ENCODE data around the gene IVNS1ABP.
"Not testable (repeated sequence)": the region's sequence is repeated elsewhere in the genome, so short reads cannot be mapped to it uniquely, and the experiment has no call there.

IVNS1ABP gene

DNA sequence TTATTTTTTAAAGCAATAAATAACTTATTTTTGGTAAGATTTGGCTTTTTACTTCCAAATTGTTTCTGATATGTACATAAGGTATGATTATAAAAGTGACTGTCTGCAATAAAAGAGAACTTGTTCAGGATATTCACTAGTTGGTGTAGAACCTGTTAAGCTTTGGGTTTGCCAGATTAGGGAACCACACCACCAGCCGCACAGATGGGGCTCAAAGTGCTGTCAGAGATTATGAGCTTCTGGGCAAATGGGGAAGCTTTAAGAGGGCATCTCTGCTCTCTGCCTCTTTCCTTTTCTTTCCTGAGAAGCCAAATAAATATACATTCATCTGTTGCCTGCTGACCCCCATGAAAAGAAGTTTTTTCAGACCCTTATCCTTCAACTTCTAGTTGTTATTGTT, 25.4 kb downstream of the IVNS1ABP start:
- DNase-seq: no peak

DNA sequence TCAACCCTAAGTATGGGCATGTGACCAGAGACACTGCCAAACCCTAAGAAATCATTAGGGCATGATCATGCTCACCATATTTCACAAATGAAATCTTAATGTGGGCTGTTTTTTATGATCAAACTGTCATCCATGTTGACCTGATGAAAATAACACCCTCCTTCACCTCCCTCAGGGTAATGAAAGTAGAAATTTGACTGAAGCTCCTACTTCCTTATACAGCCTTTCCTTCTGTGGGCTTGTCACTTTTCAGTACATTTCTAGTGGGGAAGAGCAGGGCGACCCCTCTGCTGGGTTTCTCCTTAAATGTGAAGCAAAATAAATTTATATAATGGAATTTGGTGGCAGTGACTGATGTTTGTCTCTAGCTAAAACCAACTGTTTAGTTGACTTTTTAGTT, 25.9 kb downstream of the IVNS1ABP start:
- no peak for DNase-seq

DNA sequence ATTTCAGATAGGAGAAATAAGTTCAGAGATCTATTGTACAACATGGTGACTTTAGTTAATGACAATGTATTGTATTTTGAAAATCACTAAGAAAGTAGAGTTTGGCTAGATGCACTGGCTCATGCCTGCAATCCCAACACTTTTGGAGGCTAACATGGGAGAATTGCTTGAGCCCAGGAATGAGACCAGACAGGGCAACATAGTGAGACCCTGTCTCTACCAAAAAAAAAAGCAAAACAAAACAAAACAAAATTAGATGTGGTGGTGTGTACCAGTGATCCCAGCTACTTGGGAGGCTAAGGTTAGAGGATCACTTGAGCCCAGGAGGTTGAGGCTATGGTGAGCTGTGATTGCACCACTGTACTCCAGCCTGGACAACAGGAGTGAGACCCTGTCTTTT, 27.2 kb downstream of the IVNS1ABP start:
- no peak for DNase-seq

DNA sequence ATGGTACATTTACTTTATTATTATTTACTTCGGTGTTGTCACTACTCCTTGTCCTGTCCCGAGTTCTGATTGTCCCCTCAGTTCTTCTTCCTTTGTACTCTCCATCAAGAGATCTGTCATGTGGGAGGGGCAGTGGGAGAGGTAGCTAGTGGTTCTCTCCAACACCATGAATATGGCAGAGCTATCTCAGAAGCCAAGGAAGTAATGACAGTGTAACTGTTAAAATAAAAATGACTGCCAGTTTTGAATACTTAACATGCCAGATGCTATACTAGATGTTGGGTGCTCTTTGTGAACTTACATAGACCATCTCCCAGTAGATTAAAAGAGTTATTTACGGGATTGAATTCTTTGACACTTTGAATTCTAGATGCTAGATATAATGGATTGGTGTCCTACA, 28.6 kb downstream of the IVNS1ABP start:
- DNase-seq: no peak

DNA sequence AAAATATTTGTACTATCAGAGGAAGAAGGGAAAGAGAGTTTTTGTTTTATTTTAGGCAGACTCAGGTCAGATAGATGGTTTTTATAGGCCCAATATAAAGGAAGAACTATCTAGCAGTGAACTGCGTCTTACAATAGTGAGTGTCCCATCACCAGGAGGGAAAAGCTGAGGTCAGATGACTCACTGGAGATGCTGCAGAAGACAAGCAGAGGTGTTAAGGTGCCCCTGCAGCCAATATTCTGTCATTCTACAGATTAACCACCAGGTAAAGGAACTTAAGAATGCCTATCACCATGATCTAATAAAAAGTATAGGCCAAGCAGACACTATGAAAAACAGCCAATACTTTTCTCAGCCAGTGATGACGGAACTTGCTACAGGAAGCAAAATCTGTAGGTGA, 29.6 kb downstream of the IVNS1ABP start:
- no peak for DNase-seq

DNA sequence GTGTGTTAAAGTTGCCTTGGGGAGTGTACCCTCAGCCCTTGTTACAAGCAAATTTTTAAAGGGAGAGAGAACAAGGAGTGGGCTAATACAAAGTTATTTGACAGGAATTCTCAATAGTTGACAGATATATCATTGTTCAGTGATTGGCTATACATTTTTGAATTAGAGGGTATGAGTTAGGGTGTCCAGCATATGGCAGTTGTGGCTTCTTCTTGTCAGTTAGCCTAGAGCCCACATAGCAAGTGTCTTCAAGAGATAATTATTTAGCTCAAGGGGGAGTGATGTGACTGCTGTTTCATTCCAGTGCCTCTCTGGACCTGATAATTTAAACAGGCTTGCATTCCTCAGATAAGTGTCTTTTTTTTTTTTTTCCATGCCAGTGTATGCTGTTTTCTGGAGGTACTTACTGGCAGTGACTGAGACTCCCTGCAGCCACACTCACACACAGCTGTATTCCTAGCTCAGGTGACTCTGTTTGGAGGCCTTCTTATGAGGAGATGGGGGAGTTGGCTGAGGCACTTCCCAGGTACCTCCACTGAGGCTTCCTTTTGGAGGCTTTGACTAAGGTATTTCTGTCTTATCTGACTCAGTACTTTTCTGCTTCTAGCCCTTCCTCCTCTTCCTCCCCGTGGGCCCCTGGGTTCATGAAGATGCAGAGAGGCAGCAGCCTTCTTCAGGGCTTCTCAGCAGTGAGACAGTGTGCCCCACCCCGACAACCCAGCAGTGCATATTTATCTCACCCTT, 32.3 kb downstream of the IVNS1ABP start:
- DNase-seq: no peak

DNA sequence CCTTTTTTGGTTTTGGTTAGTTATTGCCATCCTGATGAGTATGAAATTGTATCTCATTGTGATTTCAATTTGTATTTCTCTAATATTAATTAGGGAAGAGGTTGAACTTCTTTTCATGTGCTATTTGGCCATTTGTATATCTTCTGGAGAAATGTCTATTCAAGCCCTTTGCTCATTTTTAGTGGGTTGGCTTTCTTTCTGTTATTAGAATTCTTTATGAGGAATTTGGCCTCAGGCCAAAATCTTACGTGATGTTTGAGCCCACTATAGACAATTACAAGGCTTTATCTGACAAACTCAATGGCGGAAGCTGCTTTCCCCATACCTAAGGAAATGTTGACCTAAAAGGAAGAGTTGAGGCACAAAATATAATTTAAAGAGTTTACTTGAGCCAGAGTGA, 32.9 kb downstream of the IVNS1ABP start:
- no peak for DNase-seq

DNA sequence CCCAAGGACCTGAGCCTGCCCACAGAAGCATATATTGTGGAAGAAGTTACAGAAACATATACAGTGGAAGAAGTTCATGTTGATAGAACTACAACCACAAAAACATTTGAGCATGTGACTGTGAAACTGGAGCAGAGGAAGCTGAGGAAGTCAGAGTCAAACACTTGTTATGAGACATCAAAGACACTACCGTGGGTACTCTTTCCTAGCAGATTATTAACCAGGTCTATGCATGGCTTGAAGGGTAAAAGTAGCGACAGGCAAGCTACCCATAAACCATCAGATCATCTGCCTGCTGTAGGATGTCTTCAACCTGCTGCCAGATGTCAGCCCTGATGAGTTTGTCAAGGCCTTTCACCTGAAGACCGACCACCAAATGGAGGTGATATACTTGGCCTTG, 35.8 kb downstream of the IVNS1ABP start:
- DNase-seq: no peak

DNA sequence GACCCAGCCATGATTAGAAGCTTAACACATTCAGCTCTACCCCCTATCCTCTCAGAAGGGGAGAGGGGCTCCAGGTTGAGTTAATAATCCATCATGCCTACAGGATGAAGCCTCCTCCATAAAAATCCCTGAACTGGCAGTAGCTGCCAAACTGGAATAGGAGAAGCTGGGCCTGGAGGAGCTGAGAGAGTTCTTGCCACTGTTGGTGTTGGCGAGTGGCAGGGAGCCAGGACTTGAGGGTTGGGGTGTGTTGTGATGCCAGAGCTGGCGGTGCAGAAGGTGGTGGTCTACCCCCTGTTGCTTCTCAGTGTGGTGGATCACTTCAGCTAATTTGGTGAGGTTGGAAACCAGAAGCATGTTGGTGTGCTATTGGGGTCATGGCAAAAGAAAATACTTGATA, 36.5 kb downstream of the IVNS1ABP start:
- no peak for DNase-seq

DNA sequence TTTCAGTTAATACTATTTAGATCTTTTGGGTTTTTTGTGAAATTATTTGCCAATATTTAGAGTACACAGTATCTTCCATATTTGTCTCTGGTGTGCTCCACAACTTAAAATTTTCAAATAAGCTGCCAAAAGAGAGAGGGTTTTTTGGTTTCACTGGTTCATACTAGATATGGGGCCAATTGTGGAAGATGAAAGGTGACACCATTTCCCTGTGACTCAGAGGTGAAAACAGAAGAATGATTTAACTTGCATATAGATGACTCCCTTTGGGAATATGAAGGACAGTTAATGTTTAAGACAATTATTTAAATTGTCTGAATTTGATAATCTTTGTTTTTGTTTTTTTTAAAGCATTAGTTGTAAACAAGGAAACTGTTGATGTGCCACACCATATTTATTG, 37.5 kb downstream of the IVNS1ABP start:
- DNase-seq: no peak

DNA sequence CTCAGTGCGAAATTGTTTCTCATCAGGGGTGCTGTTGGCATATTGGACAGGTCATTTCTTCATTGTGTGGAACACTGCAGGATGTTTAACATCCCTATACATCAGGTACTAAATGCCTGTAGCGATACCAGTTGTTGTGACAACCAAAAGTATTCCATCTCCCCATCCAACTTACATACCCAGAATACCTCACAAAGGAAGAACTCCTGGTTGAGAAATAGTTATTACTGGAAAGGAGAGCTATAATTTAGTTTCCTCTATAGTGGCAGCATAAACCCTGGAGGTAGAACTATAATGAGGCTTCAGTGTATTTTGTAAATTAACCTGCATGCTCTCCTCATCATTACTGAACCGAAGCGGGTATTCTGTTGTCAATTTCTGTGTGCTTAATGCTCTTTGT, 45.1 kb downstream of the IVNS1ABP start:
- DNase-seq: no peak

DNA sequence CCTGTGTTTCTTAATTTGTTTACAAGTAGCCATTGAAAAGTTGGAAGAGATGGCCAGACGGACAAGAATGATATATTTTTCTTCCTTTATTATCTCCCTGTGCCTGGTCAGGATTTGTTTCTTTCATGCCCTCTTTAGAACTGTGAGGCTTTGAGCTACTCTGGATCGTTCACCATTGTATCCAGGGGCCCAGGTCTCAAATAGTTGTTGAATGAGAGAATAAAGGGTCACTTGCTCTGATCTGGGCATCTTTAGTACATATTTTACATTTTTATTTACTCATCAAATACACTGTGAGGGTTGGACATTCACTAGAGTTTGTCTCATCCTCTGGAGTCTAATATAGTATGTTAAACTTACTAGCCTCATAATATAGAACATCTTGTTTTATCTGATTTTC, 48.7 kb downstream of the IVNS1ABP start:
- DNase-seq: no peak

DNA sequence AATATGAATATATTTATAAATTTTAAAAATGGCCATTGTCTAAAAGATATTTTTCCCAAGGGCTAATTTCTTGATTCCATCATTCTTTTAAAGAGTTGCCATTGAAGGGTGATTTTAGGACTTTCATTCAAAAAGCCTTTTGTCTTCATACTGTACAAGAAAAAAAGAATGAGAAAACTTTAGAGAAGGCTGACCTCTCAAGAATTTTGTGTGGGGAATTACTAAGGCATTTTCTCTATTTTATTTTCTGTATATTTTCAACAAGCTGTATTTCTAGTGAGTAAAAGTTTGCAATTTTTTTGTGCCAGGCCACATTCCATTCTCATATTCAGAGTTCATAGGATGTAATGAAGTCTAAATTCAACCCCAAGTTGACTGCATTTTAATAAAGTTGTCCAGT, 49.3 kb downstream of the IVNS1ABP start:
- DNase-seq: no peak

DNA sequence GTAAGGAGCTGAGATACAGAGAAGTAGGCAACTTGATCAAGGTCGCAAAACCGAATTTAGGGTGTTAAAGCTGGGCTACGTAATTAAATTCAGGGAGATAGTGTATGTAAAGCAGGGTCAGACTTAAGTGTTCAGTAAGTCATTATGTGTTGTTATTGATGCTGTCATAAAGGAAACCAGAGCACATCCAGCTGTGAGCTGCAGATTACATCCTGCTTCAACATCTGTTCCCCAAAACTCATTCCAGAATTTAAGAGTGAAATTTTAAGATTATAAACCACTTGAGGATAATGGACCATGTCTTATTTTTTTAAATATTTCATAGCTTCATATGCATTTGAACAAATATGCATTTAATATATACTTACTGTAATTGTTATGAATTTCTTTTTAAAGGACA, 49.7 kb downstream of the IVNS1ABP start:
- no peak for DNase-seq

DNA sequence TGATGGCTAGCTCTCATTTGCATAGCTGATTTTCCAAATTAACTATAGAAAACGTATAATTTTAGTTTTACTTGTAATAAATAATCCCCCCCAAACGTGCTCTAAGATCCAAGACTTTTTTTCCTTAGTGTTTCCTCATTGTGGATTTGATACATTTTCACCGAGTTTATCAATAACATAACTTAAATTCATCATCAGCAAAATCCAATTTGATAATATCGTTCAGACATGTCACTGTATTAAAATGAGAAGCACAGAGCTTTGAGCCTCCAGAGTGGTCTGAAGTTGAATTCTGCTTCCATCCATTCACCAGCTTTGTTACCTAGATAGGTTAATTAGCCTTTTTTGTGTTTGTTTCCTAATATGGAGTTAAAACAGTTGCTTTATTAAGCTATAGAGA, 51.7 kb downstream of the IVNS1ABP start:
- DNase-seq: no peak

DNA sequence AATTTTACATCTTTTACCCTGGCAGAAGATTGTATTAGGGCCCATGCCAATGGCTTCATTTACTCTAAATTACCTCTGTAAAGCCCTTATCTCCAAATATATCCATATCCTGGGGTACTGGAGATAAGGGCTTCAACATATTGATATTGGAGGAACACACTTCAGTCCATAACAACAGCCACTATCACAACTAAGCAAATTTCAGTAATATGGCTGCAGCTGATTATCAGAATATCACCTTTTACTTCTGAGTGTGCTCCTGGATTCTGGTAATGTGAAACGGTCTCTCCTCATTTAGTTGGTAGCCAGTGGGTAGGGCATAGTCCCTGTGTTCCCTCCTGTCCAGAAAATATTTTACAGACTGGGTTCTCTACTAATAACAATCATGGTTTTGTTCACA, 53.3 kb downstream of the IVNS1ABP start:
- DNase-seq: no peak

DNA sequence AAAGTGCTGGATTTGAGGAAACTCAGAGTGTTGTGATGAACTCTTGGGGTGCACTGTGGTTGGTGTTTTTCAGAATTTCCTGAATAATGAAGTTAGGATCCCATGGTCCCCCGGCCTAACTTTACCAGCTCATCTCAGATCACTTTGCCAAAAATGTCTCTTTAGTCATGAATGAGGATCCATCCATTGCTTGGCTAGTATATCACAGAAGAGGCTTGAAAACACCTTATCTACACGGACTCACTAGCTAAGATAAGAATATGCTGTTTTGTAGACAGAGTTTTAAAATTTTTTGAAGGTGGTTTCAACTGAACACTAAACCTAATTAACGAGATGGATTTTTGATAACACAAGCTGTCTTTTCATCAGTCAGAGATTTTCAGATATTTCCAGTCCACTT, 53.8 kb downstream of the IVNS1ABP start:
- DNase-seq: no peak

DNA sequence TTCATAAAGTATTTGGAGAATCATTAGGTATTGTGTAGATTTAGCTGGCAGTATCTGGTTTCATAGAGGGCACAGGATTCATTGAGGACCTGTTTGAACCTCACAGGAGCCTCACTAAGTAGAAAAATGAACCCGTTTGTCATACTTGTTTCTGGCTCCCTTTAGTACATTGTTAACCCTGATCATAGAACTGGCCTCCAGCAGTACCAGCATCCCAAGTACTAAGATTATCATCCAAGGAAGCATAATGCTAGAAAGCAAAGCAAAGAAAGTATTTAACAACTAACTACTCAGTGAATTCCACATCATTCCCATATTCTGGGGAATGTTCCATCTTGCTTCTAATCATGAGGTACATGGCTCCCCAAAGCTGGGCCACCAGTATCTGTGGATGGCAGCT, 54.9 kb downstream of the IVNS1ABP start:
- DNase-seq: no peak

DNA sequence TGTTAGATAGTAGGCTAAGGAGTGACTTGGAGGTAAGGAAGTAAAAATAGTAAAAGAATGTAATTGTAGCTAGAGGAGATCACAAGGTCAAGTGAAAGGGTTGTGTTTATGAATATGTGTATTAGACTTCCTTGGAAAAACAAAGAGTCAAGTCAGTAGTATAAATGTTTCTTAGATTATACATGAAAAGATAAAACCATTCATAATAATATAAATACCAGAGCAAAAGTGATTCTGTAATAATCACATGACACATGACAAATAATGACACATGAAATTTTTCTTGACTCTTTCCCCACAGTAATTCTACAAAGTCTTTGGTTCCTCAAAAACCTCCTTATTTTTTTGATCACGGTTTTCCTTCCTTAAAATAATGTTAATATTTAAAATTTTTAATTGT, 56.4 kb downstream of the IVNS1ABP start:
- no peak for DNase-seq

DNA sequence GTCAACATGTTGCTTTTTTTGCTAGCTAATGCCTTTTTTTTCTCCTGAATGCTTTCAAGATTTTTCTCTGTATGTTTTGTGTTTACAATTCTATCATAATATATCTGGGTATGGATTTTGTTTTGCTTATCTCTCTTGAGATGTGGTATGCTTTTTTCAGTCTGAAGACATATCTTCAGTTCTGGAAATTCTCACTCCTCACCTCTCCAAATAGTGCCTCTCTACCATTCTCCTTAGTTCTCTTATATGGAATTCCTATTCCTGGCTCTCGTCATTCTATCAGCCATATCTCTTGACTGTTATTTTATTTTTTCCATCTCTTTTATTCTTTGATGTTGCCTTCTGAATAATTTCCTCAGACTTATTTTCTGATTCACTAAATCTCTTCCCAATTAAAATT, 58.4 kb downstream of the IVNS1ABP start:
- no peak for DNase-seq

DNA sequence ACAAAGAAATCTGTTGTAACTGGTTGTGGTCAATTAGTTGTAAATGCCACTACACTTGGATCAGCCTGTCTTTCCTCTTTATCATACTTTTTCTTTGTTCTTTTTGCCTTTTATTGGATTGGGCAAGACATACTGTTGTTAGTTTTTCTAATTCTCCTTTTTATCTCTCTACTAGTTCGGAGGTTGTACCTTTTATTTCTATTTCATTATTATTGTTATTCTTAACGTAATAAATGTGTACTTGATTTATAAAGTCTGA, 59.2 kb downstream of the IVNS1ABP start:
- DNase-seq: no peak

DNA sequence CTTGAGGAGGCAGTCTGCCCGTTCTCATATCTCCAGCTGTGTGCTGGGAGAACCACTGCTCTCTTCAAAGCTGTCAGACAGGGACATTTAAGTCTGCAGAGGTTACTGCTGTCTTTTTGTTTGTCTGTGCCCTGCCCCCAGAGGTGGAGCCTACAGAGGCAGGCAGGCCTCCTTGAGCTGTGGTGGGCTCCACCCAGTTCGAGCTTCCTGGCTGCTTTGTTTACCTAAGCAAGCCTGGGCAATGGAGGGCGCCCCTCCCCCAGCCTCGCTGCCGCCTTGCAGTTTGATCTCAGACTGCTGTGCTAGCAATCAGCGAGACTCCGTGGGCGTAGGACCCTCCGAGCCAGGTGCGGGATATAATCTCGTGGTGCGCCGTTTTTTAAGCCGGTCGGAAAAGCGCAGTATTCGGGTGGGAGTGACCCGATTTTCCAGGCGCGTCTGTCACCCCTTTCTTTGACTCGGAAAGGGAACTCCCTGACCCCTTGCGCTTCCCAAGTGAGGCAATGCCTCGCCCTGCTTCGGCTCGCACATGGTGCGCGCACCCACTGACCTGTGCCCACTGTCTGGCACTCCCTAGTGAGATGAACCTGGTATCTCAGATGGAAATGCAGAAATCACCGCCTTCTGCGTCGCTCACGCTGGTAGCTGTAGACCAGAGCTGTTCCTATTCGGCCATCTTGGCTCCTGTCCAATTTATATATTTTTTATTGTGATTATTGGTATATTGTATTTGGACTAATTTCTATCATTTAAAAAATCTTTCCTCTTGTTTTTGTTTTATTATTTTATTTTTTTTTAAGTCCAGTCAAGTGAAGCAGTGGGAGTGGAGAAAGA, 59.7 kb downstream of the IVNS1ABP start:
- not testable (repeated sequence) for DNase-seq

DNA sequence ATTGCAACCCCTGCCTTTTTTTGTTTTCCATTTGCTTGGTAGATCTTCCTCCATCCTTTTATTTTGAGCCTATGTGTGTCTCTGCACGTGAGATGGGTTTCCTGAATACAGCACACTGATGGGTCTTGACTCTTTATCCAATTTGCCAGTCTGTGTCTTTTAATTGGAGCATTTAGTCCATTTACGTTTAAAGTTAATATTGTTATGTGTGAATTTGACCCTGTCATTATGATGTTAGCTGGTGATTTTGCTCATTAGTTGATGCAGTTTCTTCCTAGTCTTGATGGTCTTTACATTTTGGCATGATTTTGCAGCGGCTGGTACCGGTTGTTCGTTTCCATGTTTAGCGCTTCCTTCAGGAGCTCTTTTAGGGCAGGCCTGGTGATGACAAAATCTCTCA, 61.4 kb downstream of the IVNS1ABP start:
- DNase-seq: not testable (repeated sequence)

DNA sequence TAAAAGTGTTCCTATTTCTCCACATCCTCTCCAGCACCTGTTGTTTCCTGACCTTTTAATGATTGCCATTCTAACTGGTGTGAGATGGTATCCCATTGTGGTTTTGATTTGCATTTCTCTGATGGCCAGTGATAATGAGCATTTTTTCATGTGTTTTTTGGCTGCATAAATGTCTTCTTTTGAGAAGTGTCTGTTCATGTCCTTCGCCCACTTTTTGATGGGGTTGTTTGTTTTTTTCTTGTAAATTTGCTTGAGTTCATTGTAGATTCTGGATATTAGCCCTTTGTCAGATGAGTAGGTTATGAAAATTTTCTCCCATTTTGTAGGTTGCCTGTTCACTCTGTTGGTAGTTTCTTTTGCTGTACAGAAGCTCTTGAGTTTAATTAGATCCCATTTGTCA, 64.6 kb downstream of the IVNS1ABP start:
- not testable (repeated sequence) for DNase-seq

DNA sequence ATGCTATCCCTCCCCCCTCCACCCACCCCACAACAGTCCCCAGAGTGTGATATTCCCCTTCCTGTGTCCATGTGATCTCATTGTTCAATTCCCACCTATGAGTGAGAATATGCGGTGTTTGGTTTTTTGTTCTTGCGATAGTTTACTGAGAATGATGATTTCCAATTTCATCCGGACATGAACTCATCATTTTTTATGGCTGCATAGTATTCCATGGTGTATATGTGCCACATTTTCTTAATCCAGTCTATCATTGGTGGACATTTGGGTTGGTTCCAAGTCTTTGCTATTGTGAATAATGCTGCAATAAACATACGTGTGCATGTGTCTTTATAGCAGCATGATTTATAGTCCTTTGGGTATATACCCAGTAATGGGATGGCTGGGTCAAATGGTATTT, 65.1 kb downstream of the IVNS1ABP start:
- DNase-seq: not testable (repeated sequence)
